Activated CD4-positive, alpha-beta T cell treated with anti-CD3 and anti-CD28 coated beads, Interleukin-2, amount 10 ng/mL, durations not matched to agents 24 days and 14 days (primary cell): Measurements from ENCODE around the gene EFL1. TPM values are rescaled to one million over a fixed set of nuclear protein-coding genes. Genes with fewer than 3 reads are reported as not detected.

Experiments
- total RNA-seq: library from RNA; stranded (reverse); gene quantifications from 2 replicates; pipeline ENCODE4 v1.2.3, GENCODE V29; 2022

The EFL1 gene
- total RNA-seq, 1 donor from 2014 or later: 27.2 TPM

Other genes with a start within 250 kb of the EFL1 start
- gene MEX3B, start 216.7 kb downstream of the EFL1 start, total RNA-seq: 1.1 TPM in 2 replicates
- 1.1 and 1.8 TPM in 2 replicates for gene SAXO2, start 84 bp upstream of the EFL1 start, total RNA-seq
- gene GOLGA6L10, start 86.7 kb upstream of the EFL1 start, total RNA-seq: 0.76 and 0.96 TPM in 2 replicates
- 1.5 and 1.8 TPM in 2 replicates for gene GOLGA6L9, start 167.1 kb upstream of the EFL1 start, total RNA-seq